ENCODE measurements around the gene MSH2. TPM values are rescaled to one million over a fixed set of nuclear protein-coding genes. Genes with fewer than 3 reads are reported as not detected.
"Not testable (repeated sequence)": the region's sequence is repeated elsewhere in the genome, so short reads cannot be mapped to it uniquely, and the experiment has no call there.

The MSH2 gene
- total RNA-seq, 1 experiment from 2014 or later, result 139 TPM

GRCh38 chr2:47501374-47502200 lies 98.6 kb downstream of the MSH2 start:
- no peak for TF ChIP-seq CTCF (conservative IDR thresholded peaks at IDR 0.05)
- no peak overlapping the region for H3K27ac ChIP-seq (ENCODE audit: insufficient read length, low read depth, low read length)
- no peak overlapping the region for H3K9ac ChIP-seq (ENCODE audit: extremely low read depth, insufficient read length, low read length)
- no peaks in the 10 kb centered on the region for H3K4me1 ChIP-seq (ENCODE audit: insufficient read depth, low read length)
- H2BK12ac ChIP-seq (ENCODE audit: insufficient read length, low read depth, low read length), result no peak overlapping the region
- H2BK120ac ChIP-seq (ENCODE audit: low read depth, low read length, poor library complexity, severe bottlenecking), result no peak overlapping the region
- no peak overlapping the region for H3K4ac ChIP-seq (ENCODE audit: low read depth, low read length)
- no peak overlapping the region for H3K14ac ChIP-seq (ENCODE audit: insufficient read depth, low read length)
- H3K18ac ChIP-seq (ENCODE audit: insufficient read length, low read depth, low read length), result no peak overlapping the region
- H3K23ac ChIP-seq (ENCODE audit: insufficient read length, low read depth, low read length), result no peak overlapping the region
- no peaks in the 10 kb centered on the region; the same call in 1 of the 2 replicates for H3K27me3 ChIP-seq (ENCODE audit: insufficient read depth, low read length)
- H3K9me3 ChIP-seq (ENCODE audit: control insufficient read depth, low read depth, low read length), result peaks cover 41% of the 10 kb centered on the region
- H4K20me1 ChIP-seq (ENCODE audit: control insufficient read depth, insufficient read depth, insufficient read length), result no peaks in the 10 kb centered on the region
- H2BK5ac ChIP-seq (ENCODE audit: insufficient read length, low read length), result no peak overlapping the region
- Mint-ChIP-seq H3K4me3 (no peak overlapping the region), H3K36me3 (ENCODE audit: insufficient read depth in 1 of 3, low read depth in 3 of 3) (peaks cover 30 to 43% (median 40%) of the 10 kb centered on the region in 3 experiments), H3K27me3 (ENCODE audit: low read depth) (peaks cover 7% of the 10 kb centered on the region), H3K27ac (peak overlapping the region in 1 of 3 experiments; percentile 12; a peak in 1 of 7 replicates), H3K9me3 (peaks cover 39 to 59% of the 10 kb centered on the region in 2 experiments), H3K4me1 (peaks cover 4 to 7% of the 10 kb centered on the region in 2 experiments; a peak in 3 of 4 replicates)
- no peaks in the 10 kb centered on the region for H3K79me1 ChIP-seq (ENCODE audit: insufficient read depth, low read depth, low read length, poor library complexity, severe bottlenecking)
- H4K8ac ChIP-seq (replicated peaks; ENCODE audit: insufficient read length, low read depth, low read length), result no peak overlapping the region
- H3K79me2 ChIP-seq (ENCODE audit: insufficient read depth, low read length), result no peaks in the 10 kb centered on the region
- H2AFZ ChIP-seq (ENCODE audit: low read length), result no peak overlapping the region
- H3K23me2 ChIP-seq (ENCODE audit: insufficient read length, low read depth, low read length, poor library complexity, severe bottlenecking), result no peaks in the 10 kb centered on the region
- no peak overlapping the region for H3K4me2 ChIP-seq (ENCODE audit: insufficient read depth, insufficient read length, low read length)
- no peak overlapping the region for H4K5ac ChIP-seq (ENCODE audit: insufficient read length, low read depth, low read length)
- H4K91ac ChIP-seq (ENCODE audit: insufficient read length, low read depth, low read length), result no peak overlapping the region
- no peak overlapping the region for H2BK15ac ChIP-seq (ENCODE audit: low read depth, low read length)
- H3K56ac ChIP-seq (ENCODE audit: insufficient read length, low read depth, low read length), result no peak overlapping the region
- DNase-seq, result no peak
- no CpG with 5 or more reads among the region's 3 CpGs for WGBS (ENCODE audit: extremely low coverage, insufficient read length, low lambda C conversion rate)
- H2BK20ac ChIP-seq (ENCODE audit: low read depth, low read length, poor library complexity, severe bottlenecking), result no peak overlapping the region
- no peak overlapping the region for H3T11ph ChIP-seq (ENCODE audit: low read length)
- no peak overlapping the region for H2AK5ac ChIP-seq (ENCODE audit: insufficient read length, low read length)

DNA sequence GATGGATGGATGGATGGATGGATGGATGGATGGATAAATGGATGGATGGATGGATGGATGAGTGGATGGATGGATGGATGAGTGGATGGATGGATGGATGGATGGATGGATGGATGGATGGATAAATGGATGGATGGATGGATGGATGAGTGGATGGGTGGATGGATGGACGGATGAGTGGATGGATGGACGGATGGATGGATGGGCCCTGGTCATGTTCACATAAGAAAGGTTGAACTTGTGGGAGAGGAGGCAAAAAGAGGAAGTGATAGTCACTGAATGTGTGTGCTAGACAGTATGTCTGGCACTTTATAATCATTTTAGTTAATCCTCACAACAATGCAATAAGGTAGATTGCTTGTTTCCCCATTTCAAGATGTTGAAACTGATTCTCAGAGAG lies 99.5 kb downstream of the MSH2 start:
- H3T11ph ChIP-seq (ENCODE audit: low read length); H2BK5ac ChIP-seq (ENCODE audit: insufficient read length, low read length); H3K14ac ChIP-seq (ENCODE audit: insufficient read depth, low read length); H3K9ac ChIP-seq (ENCODE audit: extremely low read depth, insufficient read length, low read length); H3K27me3 ChIP-seq (ENCODE audit: insufficient read depth, low read length); H4K20me1 ChIP-seq (ENCODE audit: control insufficient read depth, insufficient read depth, insufficient read length); H3K4me2 ChIP-seq (ENCODE audit: insufficient read depth, insufficient read length, low read length); DNase-seq; H3K23ac ChIP-seq (ENCODE audit: insufficient read length, low read depth, low read length); H3K27ac Mint-ChIP-seq; H2AK5ac ChIP-seq (ENCODE audit: insufficient read length, low read length); H2AFZ ChIP-seq (ENCODE audit: low read length); H3K27ac ChIP-seq (ENCODE audit: insufficient read length, low read depth, low read length); H3K23me2 ChIP-seq (ENCODE audit: insufficient read length, low read depth, low read length, poor library complexity, severe bottlenecking); H2BK15ac ChIP-seq (ENCODE audit: low read depth, low read length); H3K79me1 ChIP-seq (ENCODE audit: insufficient read depth, low read depth, low read length, poor library complexity, severe bottlenecking); H3K4me1 Mint-ChIP-seq; H2BK20ac ChIP-seq (ENCODE audit: low read depth, low read length, poor library complexity, severe bottlenecking); H3K79me2 ChIP-seq (ENCODE audit: insufficient read depth, low read length); H3K27me3 Mint-ChIP-seq (ENCODE audit: low read depth); H3K4me3 Mint-ChIP-seq; H4K91ac ChIP-seq (ENCODE audit: insufficient read length, low read depth, low read length); H4K5ac ChIP-seq (ENCODE audit: insufficient read length, low read depth, low read length); H2BK12ac ChIP-seq (ENCODE audit: insufficient read length, low read depth, low read length); H3K56ac ChIP-seq (ENCODE audit: insufficient read length, low read depth, low read length); H3K18ac ChIP-seq (ENCODE audit: insufficient read length, low read depth, low read length); H3K4me1 ChIP-seq (ENCODE audit: insufficient read depth, low read length); H2BK120ac ChIP-seq (ENCODE audit: low read depth, low read length, poor library complexity, severe bottlenecking); H4K8ac ChIP-seq (replicated peaks; ENCODE audit: insufficient read length, low read depth, low read length); H3K4ac ChIP-seq (ENCODE audit: low read depth, low read length): not testable (repeated sequence)
- no CpG with 5 or more reads among the region's 2 CpGs for WGBS (ENCODE audit: extremely low coverage, insufficient read length, low lambda C conversion rate)
- peaks cover 39 to 59% of the 10 kb centered on the region in 2 experiments for H3K9me3 Mint-ChIP-seq
- peaks cover 30 to 43% (median 40%) of the 10 kb centered on the region in 3 experiments for H3K36me3 Mint-ChIP-seq (ENCODE audit: insufficient read depth in 1 of 3, low read depth in 3 of 3)
- H3K9me3 ChIP-seq (ENCODE audit: control insufficient read depth, low read depth, low read length), result peaks cover 41% of the 10 kb centered on the region
